HUES64 (cell line): ENCODE measurements around the gene RASL10B.

Experiments
- H3K27ac ChIP-seq: 2 replicates; pipeline ENCODE4 v1.7.0; 2013; ENCODE audit warnings: low read depth, low read length, inconsistent platforms
- H3K27me3 ChIP-seq: 2 replicates; pipeline ENCODE4 v1.6.1; 2013; ENCODE audit warnings: mild to moderate bottlenecking, low read length; ENCODE audit not compliant: insufficient read depth
- H3K36me3 ChIP-seq: 2 replicates; pipeline ENCODE4 v1.6.1; 2013; ENCODE audit warnings: mild to moderate bottlenecking, low read length; ENCODE audit not compliant: insufficient read depth
- H3K4me1 ChIP-seq: 2 replicates; pipeline ENCODE4 v1.6.1; 2013; ENCODE audit warnings: mild to moderate bottlenecking, low read length, moderate library complexity; ENCODE audit not compliant: insufficient read depth
- H3K4me3 ChIP-seq: 2 replicates; pipeline ENCODE4 v1.5.1; 2013; ENCODE audit warnings: mild to moderate bottlenecking, low read length, moderate library complexity
- H3K9ac ChIP-seq: 2 replicates; pipeline ENCODE4 v1.6.1; 2013; ENCODE audit warnings: mild to moderate bottlenecking, low read depth, low read length
- H3K9me3 ChIP-seq: 2 replicates; pipeline ENCODE4 v1.6.1; 2013; ENCODE audit warnings: low read depth, low read length; ENCODE audit not compliant: insufficient read depth
- WGBS: fragments of 150-250, 120-280 bp; methylation state at CpG from one replicate; pipeline ENCODE4 v1.1.7; 2013; ENCODE audit warnings: missing lambda C conversion rate; 5-methylcytosine and 5-hydroxymethylcytosine counted together

The RASL10B gene

GRCh38 chr17:35717475-35717874 lies 14.0 kb upstream of the RASL10B start:
- H3K27ac ChIP-seq = no peak overlapping the region
- peaks cover 72% of the 10 kb centered on the region for H3K36me3 ChIP-seq
- H3K4me1 ChIP-seq = no peaks in the 10 kb centered on the region
- H3K27me3 ChIP-seq = no peaks in the 10 kb centered on the region
- H3K4me3 ChIP-seq = no peak overlapping the region
- H3K9ac ChIP-seq = no peak overlapping the region
- no peaks in the 10 kb centered on the region for H3K9me3 ChIP-seq
- 100% methylated on average over 2 of the region's 2 CpGs for WGBS

GRCh38 chr17:35723735-35724134 lies 7.7 kb upstream of the RASL10B start:
- Histone ChIP-seq H3K27me3 (no peaks in the 10 kb centered on the region), H3K9ac (no peak overlapping the region), H3K36me3 (peaks cover 58% of the 10 kb centered on the region), H3K4me3 (no peak overlapping the region), H3K27ac (no peak overlapping the region), H3K9me3 (no peaks in the 10 kb centered on the region), H3K4me1 (peaks cover 9% of the 10 kb centered on the region; the same call in 1 of the 2 replicates)
- 97% methylated on average over 2 of the region's 2 CpGs for WGBS

- WGBS = 91% methylated on average over 4 of the region's 4 CpGs
Observed at GRCh38 chr17:35725058-35725457, 6.4 kb upstream of the RASL10B start.

GRCh38 chr17:35725802-35726126 lies 5.7 kb upstream of the RASL10B start:
- Histone ChIP-seq H3K4me1 (peaks cover 25% of the 10 kb centered on the region), H3K9ac (no peak overlapping the region), H3K9me3 (no peaks in the 10 kb centered on the region), H3K27ac (peak overlapping the region; percentile 6; the same call in 1 of the 2 replicates), H3K36me3 (peaks cover 41% of the 10 kb centered on the region), H3K4me3 (no peak overlapping the region), H3K27me3 (0 out of 2 replicates have a peak, but pooled peaks cover 5% of the 10 kb centered on the region)
- 76% methylated on average over 2 of the region's 2 CpGs for WGBS

More at GRCh38 chr17:35725058-35725457, 6.4 kb upstream of the RASL10B start:
- H3K4me1 ChIP-seq = peaks cover 22% of the 10 kb centered on the region
- H3K27ac ChIP-seq = no peak overlapping the region
- no peak overlapping the region for H3K9ac ChIP-seq
- peaks cover 45% of the 10 kb centered on the region for H3K36me3 ChIP-seq
- no peaks in the 10 kb centered on the region for H3K9me3 ChIP-seq
- no peak overlapping the region for H3K4me3 ChIP-seq
- no peaks in the 10 kb centered on the region for H3K27me3 ChIP-seq

- Histone ChIP-seq H3K27me3 (0 out of 2 replicates have a peak, but pooled peaks cover 8% of the 10 kb centered on the region), H3K9ac (no peak overlapping the region), H3K4me1 (peaks cover 31% of the 10 kb centered on the region), H3K9me3 (no peaks in the 10 kb centered on the region), H3K27ac (peak overlapping the region; percentile 6; the same call in 1 of the 2 replicates), H3K4me3 (no peak overlapping the region), H3K36me3 (peaks cover 36% of the 10 kb centered on the region)
- WGBS = 46% methylated on average over 4 of the region's 6 CpGs
Observed at GRCh38 chr17:35726127-35726952, 5.1 kb upstream of the RASL10B start.

- H3K9me3 ChIP-seq = no peaks in the 10 kb centered on the region
- H3K36me3 ChIP-seq = peaks cover 34% of the 10 kb centered on the region
- whole genome bisulfite sequencing = 84% methylated on average over 5 of the region's 5 CpGs
- no peak overlapping the region for H3K4me3 ChIP-seq
- H3K27ac ChIP-seq = no peak overlapping the region
- H3K4me1 ChIP-seq = peaks cover 31% of the 10 kb centered on the region
- 0 out of 2 replicates have a peak, but pooled peaks cover 8% of the 10 kb centered on the region for H3K27me3 ChIP-seq
- H3K9ac ChIP-seq = no peak overlapping the region
Observed at GRCh38 chr17:35726953-35727460, 4.4 kb upstream of the RASL10B start.

- no peak overlapping the region for H3K27ac ChIP-seq
- H3K9me3 ChIP-seq = no peaks in the 10 kb centered on the region
- H3K36me3 ChIP-seq = peaks cover 33% of the 10 kb centered on the region
- peaks cover 14% of the 10 kb centered on the region for H3K27me3 ChIP-seq
- no peak overlapping the region for H3K4me3 ChIP-seq
- peaks cover 36% of the 10 kb centered on the region for H3K4me1 ChIP-seq
- 91% methylated on average over 5 of the region's 5 CpGs for WGBS
- no peak overlapping the region for H3K9ac ChIP-seq
Observed at GRCh38 chr17:35727635-35728034, 3.8 kb upstream of the RASL10B start.

GRCh38 chr17:35728551-35728950 lies 2.9 kb upstream of the RASL10B start:
- Histone ChIP-seq H3K27ac (no peak overlapping the region), H3K9ac (no peak overlapping the region), H3K27me3 (peaks cover 19% of the 10 kb centered on the region), H3K4me3 (no peak overlapping the region), H3K4me1 (peaks cover 37% of the 10 kb centered on the region), H3K36me3 (peaks cover 24% of the 10 kb centered on the region), H3K9me3 (no peaks in the 10 kb centered on the region)
- 97% methylated on average over 3 of the region's 3 CpGs for WGBS

GRCh38 chr17:35729405-35729833 lies 2.0 kb upstream of the RASL10B start:
- peaks cover 16% of the 10 kb centered on the region for H3K36me3 ChIP-seq
- no peak overlapping the region for H3K4me3 ChIP-seq
- no peak overlapping the region; the same call in 1 of the 2 replicates for H3K27ac ChIP-seq
- peaks cover 19% of the 10 kb centered on the region for H3K27me3 ChIP-seq
- H3K4me1 ChIP-seq = peaks cover 37% of the 10 kb centered on the region
- no peaks in the 10 kb centered on the region for H3K9me3 ChIP-seq
- H3K9ac ChIP-seq = no peak overlapping the region; the same call in 1 of the 2 replicates
- WGBS = 15% methylated on average over 4 of the region's 4 CpGs

- peaks cover 19% of the 10 kb centered on the region for H3K27me3 ChIP-seq
- H3K9ac ChIP-seq = no peak overlapping the region
- H3K4me3 ChIP-seq = no peak overlapping the region
- no peak overlapping the region for H3K27ac ChIP-seq
- 81% methylated on average over 10 of the region's 10 CpGs for WGBS
- H3K9me3 ChIP-seq = no peaks in the 10 kb centered on the region
- H3K36me3 ChIP-seq = 0 out of 2 replicates have a peak, but pooled peaks cover 6% of the 10 kb centered on the region
- H3K4me1 ChIP-seq = peaks cover 37% of the 10 kb centered on the region
Observed at GRCh38 chr17:35730400-35731005, 936 bp upstream of the RASL10B start.
